ENCODE data around the gene GEMIN5. TPM values are rescaled to one million over a fixed set of nuclear protein-coding genes. Genes with fewer than 3 reads are reported as not detected.

Gene GEMIN5
- total and polyA plus RNA-seq, 2 of the 13 experiments (the other 11 are each of a cell fraction or from before 2014, with no cell fraction given) = 6.6 to 28.6 TPM

GRCh38 chr5:154857530-154858296 lies 80.3 kb downstream of the GEMIN5 start (continued):
- TF ChIP-seq, protein P1, sequence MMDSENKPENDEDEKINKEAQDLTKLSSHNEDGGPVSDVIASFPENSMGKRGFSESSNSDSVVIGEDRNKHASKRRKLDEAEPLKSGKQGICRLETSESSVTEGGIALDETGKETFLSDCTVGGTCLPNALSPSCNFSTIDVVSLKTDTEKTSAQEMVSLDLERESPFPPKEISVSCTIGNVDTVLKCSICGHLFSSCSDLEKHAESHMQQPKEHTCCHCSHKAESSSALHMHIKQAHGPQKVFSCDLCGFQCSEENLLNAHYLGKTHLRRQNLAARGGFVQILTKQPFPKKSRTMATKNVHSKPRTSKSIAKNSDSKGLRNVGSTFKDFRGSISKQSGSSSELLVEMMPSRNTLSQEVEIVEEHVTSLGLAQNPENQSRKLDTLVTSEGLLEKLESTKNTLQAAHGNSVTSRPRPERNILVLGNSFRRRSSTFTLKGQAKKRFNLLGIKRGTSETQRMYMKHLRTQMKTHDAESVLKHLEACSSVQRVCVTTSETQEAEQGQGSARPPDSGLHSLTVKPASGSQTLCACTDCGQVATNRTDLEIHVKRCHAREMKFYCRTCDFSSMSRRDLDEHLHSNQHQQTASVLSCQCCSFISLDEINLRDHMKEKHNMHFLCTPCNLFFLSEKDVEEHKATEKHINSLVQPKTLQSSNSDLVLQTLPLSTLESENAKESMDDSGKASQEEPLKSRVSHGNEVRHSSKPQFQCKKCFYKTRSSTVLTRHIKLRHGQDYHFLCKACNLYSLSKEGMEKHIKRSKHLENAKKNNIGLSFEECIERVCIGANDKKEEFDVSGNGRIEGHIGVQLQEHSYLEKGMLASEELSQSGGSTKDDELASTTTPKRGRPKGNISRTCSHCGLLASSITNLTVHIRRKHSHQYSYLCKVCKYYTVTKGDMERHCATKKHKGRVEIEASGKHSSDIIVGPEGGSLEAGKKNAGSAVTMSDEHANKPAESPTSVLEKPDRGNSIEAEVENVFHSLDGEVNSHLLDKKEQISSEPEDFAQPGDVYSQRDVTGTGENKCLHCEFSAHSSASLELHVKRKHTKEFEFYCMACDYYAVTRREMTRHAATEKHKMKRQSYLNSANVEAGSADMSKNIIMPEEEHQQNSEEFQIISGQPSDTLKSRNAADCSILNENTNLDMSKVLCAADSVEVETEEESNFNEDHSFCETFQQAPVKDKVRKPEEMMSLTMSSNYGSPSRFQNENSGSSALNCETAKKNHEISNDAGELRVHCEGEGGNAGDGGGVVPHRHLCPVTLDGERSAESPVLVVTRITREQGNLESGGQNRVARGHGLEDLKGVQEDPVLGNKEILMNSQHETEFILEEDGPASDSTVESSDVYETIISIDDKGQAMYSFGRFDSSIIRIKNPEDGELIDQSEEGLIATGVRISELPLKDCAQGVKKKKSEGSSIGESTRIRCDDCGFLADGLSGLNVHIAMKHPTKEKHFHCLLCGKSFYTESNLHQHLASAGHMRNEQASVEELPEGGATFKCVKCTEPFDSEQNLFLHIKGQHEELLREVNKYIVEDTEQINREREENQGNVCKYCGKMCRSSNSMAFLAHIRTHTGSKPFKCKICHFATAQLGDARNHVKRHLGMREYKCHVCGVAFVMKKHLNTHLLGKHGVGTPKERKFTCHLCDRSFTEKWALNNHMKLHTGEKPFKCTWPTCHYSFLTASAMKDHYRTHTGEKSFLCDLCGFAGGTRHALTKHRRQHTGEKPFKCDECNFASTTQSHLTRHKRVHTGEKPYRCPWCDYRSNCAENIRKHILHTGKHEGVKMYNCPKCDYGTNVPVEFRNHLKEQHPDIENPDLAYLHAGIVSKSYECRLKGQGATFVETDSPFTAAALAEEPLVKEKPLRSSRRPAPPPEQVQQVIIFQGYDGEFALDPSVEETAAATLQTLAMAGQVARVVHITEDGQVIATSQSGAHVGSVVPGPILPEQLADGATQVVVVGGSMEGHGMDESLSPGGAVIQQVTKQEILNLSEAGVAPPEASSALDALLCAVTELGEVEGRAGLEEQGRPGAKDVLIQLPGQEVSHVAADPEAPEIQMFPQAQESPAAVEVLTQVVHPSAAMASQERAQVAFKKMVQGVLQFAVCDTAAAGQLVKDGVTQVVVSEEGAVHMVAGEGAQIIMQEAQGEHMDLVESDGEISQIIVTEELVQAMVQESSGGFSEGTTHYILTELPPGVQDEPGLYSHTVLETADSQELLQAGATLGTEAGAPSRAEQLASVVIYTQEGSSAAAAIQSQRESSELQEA (CRISPR knock-in tag; IDR thresholded peaks at IDR 0.05; ENCODE audit: not compliant biosample characterization) = no peak
- TF ChIP-seq ZSCAN9 (CRISPR knock-in tag; IDR thresholded peaks at IDR 0.05; ENCODE audit: borderline replicate concordance) (no peak), PHF20 (CRISPR knock-in tag; IDR thresholded peaks at IDR 0.05) (no peak), CHD2 (IDR thresholded peaks at IDR 0.05; ENCODE audit: low read depth, low read length) (no peak), SALL2 (CRISPR knock-in tag; IDR thresholded peaks at IDR 0.05) (no peak; the same call in 1 of the 2 replicates), ZBTB43 (CRISPR knock-in tag; conservative IDR thresholded peaks at IDR 0.05) (no peak), RAD51 (IDR thresholded peaks at IDR 0.05; ENCODE audit: borderline replicate concordance) (no peak), WIZ (CRISPR knock-in tag; IDR thresholded peaks at IDR 0.05) (no peak; the same call in 1 of the 2 replicates), ZNF20 (CRISPR knock-in tag; IDR thresholded peaks at IDR 0.05) (no peak), NCOA1 (CRISPR knock-in tag; IDR thresholded peaks at IDR 0.05) (no peak; the same call in 1 of the 2 replicates), PHF5A (CRISPR knock-in tag; IDR thresholded peaks at IDR 0.05; ENCODE audit: low read depth, unreplicated experiment) (no peak)
- TF ChIP-seq, protein P2, sequence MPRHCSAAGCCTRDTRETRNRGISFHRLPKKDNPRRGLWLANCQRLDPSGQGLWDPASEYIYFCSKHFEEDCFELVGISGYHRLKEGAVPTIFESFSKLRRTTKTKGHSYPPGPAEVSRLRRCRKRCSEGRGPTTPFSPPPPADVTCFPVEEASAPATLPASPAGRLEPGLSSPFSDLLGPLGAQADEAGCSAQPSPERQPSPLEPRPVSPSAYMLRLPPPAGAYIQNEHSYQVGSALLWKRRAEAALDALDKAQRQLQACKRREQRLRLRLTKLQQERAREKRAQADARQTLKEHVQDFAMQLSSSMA (CRISPR knock-in tag; IDR thresholded peaks at IDR 0.05) = no peak
- TF ChIP-seq, protein P3, sequence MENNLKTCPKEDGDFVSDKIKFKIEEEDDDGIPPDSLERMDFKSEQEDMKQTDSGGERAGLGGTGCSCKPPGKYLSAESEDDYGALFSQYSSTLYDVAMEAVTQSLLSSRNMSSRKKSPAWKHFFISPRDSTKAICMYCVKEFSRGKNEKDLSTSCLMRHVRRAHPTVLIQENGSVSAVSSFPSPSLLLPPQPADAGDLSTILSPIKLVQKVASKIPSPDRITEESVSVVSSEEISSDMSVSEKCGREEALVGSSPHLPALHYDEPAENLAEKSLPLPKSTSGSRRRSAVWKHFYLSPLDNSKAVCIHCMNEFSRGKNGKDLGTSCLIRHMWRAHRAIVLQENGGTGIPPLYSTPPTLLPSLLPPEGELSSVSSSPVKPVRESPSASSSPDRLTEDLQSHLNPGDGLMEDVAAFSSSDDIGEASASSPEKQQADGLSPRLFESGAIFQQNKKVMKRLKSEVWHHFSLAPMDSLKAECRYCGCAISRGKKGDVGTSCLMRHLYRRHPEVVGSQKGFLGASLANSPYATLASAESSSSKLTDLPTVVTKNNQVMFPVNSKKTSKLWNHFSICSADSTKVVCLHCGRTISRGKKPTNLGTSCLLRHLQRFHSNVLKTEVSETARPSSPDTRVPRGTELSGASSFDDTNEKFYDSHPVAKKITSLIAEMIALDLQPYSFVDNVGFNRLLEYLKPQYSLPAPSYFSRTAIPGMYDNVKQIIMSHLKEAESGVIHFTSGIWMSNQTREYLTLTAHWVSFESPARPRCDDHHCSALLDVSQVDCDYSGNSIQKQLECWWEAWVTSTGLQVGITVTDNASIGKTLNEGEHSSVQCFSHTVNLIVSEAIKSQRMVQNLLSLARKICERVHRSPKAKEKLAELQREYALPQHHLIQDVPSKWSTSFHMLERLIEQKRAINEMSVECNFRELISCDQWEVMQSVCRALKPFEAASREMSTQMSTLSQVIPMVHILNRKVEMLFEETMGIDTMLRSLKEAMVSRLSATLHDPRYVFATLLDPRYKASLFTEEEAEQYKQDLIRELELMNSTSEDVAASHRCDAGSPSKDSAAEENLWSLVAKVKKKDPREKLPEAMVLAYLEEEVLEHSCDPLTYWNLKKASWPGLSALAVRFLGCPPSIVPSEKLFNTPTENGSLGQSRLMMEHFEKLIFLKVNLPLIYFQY (CRISPR knock-in tag; IDR thresholded peaks at IDR 0.05; ENCODE audit: borderline replicate concordance) = no peak

Data from HepG2 (cell line).